GM19372 (cell line): ENCODE data around the gene CAPN9.

Experiments used
- ATAC-seq: cut with Tn5 transposase; IDR thresholded peaks from one replicate; pipeline ENCODE4 v1.9.1; 2021; ENCODE audit warnings: mild to moderate bottlenecking, low read depth, moderate library complexity; ENCODE audit not compliant: unreplicated experiment

Gene CAPN9

DNA sequence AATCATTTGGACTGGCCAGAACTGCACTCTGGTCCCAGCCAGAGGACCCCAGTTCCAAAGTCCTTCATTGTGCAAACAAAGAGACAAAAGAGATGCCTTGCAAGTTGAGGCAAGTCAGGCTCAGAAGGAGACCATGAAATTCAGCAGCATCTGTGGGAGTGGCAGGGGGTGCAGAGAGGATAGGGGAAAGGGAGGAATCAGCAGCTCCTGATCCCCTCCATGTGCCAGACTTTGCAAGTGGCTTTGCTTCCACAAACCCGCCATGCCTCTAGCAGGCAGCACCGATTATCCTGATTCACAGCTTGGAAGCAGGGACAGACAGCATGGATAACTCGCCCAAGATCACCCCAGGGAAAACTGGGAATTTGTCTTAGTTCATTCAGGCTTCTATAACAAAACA, 2.1 kb upstream of the CAPN9 start:
- ATAC-seq: no peak

DNA sequence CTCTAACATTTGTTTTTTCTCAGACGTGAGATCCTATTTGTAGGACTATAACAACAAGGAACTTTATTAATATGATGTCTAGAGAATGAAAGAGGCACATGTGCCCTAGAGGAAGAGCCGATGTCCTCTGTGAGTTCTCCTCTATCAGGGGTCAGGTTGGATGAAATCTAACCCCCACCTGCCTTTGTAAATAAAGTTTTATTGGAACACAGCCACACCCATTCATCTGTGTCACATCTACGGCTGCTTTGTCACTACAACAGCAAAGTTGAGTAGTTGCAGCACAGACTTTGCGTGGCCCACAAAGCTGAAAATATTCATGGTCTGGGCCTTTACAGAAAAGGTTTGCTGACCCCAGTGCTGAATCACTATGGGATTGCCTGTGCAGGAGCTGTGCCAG, 571 bp upstream of the CAPN9 start:
- no peak for ATAC-seq

DNA sequence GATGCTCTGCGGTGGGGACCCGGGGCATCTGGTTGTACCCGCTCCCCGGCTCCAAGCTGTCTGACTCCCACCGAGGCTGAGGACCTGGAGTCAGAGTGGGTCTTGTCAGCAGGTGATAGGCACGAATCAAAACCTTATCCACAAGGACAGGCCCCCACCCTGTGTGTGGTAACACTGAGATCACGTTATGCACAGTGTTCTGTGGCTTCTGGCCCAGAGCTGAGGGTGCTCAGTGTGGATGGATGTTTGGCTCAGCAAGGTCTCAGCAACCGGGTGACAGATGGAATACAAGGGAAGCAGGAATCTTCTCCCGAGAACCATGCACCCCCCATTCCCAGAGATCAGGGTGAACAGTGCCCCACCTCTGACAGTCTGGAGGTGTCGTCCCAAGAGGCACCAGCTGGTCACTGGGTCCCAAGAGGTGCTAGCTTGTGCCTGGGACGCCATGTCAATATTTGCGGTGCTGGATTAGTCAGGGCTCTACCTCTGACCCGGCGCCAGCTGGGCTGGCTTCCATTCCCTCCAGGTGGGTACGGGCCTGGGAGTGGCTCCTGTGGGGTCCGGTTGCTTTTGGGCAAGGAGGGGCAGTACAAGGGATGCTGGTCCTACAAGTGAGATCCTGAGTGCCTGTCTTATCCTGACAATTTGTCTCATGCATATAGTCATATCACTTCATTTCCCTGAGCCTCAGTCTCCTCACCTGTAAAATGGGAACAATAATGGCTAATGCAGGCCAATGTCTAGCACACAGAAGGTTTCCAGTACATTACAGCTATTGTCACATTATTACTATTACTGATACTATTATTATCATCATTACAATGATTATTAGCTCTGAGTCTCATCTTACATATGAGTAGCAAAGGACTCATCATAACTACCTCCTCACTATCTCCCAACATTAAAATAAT, 957 bp downstream of the CAPN9 start:
- ATAC-seq: no peak

DNA sequence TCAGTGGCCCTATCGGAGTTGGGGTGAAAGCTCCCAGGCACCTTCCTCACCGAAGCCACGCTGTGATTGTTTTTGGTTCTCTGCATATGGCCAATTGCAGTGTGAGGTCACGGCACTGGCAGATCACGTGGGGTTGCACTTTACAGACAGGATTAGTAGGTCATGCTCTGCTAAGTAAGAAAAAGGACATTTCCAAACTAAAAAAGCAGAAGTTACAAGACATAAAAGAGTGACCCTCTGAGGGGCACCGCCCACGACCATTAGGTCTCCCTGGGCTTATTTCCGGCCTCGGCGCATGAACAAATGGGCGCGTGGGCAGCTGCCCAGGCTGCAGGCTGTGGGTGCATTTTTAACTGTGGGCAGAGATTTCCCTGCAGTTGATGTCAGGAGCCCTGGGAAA, 2.0 kb downstream of the CAPN9 start:
- no peak for ATAC-seq

DNA sequence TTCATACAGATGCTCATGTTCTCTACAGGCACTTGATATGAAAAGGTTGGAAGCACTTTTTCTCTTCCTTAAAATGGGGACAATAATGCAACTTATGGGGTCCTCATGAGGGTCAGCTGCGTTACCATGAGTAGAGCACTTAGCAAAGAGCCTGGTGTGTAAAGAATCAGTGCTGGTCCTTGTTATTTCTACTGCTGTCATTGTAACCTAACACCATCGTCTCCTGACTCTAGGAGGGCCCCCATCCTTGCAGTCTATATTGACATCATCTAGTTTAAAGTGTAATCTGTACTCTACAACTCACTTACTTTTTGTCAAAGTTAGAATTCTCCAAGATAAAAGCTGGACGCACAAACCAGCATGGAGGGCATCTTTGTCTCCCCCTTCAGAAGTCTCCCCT, 2.4 kb downstream of the CAPN9 start:
- ATAC-seq: no peak

DNA sequence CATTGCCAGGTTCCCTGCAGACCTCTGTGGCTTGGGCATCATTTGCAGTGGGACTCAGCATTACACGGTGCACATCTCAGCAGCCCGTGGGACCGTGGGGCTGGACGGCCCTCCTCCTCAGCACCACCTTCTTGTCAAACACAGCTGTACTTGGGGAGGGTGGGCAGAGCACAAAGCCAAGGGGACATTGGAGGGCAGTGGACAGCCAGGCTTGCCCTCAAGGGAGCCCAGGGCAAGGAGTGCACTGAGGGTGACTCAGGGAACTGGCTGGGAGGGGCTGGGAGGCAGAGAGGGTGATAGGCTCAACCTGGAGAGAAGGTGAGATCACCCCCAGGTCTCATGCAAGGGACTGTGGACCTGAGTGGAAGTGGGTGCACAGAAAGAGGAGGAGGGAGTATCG, 3.4 kb downstream of the CAPN9 start:
- ATAC-seq: no peak

DNA sequence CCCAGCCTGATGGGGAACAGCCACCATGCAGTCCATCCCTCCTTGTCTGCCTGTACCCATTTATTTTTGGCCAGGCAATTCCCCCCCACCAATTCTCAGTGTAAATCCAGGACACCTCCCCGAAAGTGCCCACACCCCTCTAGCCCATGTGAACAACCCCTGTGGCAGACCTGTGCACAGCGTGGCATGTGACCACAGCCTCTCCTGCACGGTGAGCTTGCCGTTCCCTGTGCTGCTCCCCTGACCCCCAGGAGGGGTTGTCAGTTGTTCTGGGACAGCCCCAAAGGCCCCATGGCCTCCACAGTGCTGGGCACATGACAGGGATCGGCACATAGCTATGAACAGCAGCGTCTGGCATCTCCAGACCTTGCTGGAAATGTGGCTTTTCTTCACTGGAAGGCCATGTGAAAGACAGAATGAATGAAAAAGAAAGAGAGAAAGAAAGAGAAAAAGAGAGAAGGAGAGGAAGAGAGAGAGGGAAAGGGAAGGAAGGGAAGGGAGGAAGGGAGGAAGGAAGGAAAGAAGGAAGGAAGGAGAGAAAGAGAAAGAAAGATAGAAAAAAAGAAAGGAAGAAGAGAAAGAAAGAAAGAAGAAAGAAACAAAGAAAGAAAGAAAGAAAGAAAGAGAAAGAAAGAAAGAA, 3.9 kb downstream of the CAPN9 start:
- ATAC-seq: no peak

DNA sequence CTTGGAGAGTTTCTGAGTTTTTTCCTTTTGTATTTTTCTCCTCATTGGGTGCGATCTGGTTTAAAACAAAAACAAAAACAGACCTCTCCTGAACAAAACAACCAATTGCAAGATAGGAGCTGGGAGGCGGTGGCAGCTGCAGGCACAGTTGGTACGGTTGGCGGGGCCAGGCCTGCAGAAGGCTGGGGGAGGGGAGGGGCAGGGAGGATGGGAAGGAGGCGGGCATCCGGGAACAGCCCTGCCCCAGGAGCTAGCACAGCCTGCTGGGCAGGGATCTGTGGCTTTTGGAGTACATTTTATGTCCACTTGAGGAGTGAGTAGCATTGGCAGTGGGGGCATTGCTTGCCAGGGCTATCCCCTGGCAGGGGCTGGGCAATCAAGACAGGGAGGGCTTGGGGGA, 5.2 kb downstream of the CAPN9 start:
- ATAC-seq: no peak

DNA sequence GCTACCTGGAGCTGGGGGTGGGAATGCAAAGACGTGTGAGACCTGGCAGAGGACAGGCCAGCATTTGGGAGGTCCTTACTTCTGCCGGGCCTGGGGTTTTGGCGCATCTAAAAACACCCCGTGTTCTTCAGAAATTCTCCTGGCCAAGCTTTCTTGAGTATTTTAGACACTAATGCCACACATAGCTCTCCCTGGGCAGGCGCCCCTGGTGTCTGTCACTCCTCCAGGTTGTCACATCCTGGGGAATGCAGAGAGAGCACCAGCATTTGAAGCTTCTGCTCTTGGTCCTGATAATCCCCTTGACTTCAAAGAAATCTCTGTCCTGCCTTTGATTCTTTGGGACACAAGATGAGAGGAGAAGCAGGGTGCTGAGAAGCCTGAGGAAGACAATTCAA, 6.0 kb downstream of the CAPN9 start:
- ATAC-seq: no peak

DNA sequence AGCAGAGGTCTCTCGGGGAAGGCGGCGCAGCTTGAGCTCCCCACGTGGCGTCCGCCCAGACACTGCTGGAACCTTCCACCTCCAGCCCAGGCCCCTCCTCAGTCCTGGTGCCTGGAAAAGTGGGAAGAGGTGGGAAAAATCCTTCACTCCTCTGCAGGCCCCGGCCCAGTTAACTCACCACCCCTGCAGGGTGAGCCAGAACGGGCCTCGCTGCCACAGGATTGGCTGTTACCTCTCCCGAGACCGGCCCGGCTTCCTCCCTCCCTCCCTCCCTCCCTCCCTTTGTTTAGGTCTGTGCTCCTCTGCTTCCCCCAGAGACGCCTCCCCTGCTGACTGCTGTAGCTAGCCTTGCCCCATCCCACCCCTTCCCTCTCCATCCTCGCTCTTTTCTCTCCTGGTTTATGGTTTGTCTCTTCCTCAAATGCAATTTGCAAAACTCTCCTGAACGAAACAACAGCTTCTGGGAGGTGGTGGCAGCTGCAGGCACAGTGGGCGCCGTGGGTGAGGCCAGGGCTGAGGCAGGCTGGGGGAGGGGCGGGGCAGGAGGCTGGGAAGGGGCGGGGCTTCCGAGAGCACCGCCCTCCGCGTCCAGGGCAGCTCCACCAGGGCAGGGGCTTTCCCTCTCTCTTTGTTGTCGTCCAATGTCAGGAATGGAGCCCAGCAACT, 6.5 kb downstream of the CAPN9 start:
- peak; percentile 50 for ATAC-seq

DNA sequence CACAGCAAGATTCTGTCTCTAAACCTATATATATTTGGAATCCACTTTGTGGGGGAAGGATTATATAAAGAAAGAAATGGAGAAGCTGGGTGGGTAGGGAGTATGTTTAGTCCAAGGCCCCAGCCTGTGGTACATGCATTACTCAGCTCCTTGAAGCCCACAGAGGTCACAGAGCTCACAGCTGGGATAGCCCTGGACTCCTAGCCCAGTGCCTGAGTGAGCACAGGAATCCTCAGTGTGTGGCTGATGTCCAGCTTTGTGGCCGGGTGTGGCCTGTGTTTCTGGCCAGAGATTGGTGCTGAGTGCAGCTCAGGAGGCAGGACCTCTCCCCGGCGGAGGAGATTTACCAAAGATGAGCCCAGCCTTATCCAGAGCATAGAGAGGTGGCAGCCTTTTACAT, 7.6 kb downstream of the CAPN9 start:
- ATAC-seq: no peak

DNA sequence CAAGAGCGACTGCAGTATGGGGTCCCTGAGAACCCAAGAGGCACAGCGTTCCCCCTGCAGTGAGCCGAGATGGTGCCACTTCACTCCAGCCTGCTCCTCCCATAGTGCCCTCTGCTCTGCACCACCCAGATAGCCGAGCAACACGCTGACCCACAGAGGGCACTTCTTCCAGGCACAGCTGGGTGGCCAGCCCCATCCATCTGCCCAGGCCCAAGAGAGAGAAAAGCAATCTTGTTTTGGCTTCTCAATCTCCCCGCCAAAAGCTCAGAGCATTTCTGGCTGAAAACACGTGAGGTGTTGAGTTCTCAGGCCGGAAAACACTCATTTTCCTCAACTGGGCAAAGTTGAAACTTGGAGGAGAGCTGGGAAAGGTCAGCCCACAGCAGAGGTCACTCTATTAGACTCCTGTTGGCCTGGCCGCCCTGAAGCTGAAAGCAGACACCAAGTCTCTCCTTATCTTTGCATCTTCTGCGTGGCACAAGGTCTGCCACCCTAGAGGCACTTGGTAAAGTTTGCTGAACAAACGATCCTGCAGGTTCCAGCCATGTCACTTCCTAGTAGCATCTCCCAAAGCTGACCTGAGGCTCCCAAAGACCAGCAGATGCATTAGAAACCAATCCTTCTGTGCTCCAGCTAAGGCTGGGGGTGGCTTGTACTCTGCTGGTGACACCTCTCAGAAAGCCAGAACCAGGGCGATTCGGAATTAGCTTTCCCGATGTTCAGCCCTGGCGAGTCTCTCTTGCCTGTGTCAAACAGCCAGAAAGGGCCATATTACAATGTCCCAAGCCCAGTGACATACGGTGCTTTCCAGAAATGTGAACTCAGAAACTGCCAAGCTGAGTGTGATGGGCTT, 10.9 kb downstream of the CAPN9 start:
- ATAC-seq: no peak

DNA sequence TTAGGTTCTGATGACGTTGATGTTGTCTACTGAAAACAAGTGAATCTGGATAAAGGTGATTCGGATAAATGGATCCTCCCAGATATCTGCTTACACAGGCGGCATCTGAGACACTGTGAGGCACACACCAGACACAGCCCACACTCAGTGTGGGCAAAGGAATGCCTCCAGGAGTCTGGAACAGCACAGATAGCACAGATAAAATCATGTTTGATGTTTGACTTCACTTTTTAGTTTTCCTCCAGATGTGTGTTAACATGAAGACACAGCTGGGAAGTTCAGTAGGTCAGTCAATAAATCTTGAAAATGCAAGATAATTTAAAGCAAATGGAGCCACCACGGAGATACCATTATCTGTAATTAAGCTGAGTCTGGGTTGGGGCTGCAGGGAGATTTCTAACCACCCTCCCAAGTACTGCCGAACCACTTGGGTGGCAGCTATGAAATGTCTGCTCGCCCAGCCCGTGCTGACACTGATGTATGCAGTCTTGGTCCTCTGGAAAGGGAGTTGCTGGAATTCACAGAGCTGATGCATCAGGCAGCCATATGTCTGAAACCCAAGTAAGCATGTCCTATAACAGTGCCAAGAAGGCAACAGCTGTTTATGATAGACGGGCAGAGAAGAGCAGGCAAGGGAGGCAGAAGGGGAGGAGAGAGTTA, 11.7 kb downstream of the CAPN9 start:
- ATAC-seq: no peak

DNA sequence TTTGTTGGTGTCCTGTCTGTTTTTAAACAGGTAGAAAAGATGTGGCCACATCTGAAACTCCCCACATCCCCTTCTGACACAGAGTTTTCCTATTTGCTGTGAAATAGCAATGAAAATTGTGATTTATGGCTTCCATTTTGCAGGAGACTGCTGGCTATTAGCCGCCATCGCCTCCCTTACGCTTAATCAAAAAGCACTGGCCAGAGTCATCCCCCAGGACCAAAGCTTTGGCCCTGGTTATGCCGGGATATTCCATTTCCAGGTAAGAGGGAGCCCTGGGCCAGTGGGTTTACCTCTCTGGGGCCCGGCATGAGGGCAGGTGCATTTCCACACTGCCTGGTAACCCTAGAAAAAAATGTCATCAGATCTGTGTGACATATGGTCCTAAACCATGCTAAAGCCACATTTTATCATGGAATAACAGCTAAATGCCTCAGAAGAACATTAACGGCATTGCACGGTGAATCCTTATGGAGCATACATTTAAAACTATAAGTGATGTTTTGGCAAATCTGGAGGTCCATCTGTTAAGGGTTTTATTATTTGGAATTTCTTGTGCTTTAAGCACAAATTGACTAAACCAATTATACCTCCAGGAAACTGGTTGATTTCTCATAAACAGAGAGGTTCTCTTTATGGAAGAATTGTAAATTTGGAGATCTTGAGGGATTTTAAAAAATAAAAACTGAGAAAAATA, 12.3 kb downstream of the CAPN9 start:
- ATAC-seq: no peak

DNA sequence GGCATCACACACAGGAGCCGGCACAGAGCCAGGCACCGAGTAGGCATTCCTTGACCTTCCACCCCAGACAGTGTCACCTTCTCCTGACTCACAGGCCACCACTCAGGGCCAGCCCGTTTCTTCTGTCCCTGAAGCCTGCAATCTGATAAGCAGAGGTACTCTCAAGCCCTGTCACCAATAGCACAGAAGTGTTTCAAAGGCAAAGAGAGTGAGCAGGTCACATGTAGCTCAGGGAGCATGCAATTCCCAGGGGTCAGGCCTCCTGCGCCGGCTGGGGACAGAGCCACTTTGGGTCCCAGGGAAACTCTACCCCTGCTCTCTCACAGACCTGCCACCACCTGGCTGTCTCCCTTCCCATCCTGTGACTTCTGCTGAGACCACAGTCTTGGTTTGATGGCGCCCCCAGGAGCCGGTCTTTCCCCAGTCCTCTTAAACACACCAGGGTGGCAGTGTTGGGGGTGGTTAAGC, 13.2 kb downstream of the CAPN9 start:
- no peak for ATAC-seq

DNA sequence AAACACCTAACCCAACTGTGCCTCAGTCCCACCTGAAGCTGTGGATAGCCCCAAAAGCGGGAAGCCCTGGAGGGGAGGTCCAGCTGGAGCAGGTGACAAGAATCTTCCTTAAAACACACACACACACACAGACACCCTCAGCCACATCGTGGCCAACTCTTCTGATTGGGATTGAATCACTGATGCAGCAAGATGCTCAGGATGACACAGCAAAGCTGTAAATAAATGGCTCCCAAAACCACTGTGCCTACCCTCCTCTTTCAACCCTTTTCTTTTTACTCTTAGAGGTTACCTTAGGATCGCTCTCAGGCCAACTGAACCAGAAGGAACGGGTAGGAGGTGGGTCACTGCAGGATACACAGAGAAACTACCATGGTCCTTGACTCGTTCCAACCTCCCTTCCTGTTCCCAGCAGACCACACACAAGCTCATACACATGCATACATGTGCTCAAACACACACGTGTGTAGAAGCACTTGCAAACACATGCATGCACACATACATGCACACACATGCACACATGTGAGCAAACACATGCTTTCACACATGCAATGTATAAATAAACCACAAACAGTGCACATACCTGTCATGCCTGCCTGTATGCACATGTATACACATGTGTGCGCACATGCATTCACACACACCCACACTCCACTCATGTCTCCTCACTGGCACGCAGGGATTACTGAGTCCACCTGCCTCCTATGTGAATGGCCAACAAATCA, 14.4 kb downstream of the CAPN9 start:
- ATAC-seq: no peak

DNA sequence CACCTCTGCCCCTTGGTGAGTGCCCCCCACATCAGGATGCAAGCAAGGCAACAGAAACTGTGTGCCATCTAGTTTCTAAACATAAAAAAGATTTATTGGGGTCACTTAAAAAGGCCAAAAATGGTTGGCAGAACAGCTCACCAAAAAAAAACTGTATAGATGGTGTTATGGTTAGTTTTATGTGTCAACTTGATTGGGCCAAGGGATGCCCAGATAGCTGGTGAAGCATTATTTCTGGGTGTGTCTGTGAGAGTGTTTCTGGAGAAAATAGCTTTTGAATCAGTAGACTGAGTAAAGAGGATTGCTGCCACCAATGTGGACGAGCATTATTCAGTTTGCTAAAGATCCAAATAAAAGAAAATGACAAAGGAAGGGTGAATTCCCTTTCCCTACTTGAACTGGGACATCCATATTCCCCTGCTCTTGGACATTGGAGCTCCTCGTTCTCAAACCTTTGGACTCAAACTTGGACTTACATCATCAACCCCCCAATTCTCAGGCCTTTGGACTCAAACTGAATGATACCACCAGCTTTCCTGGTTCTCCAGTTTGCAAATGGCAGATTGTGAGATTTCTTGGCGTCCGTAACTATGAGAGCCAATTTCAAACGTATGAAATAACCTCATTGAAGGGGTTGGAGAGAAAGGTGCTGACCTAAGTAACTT, 16.9 kb downstream of the CAPN9 start:
- ATAC-seq: no peak

DNA sequence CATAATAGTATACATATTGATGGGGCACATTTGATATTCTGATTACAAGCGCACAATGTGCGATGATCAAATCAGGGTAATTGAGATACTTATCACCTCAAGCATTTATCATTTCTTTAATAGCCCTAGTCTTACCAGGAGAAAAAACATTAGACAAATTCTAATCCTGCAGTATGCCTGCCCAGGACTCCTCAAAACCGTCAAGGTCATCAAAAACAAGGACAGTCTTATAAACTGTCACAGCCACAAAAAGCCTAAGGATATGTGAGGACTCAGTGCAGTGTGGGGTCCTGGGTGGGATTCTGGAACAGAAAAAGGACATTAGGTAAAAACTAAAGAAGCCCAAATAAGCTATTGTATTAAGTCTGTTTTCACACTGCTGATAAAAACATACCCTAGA, 19.1 kb downstream of the CAPN9 start:
- ATAC-seq: no peak
